Measurements from ENCODE around the gene LSAMP. TPM values are rescaled to one million over a fixed set of nuclear protein-coding genes. Genes with fewer than 3 reads are reported as not detected.

Gene LSAMP
- total and polyA plus RNA-seq, 2 of the 4 experiments (the other 2 are of a cell fraction): 7.9 to 8.0 TPM

- Histone ChIP-seq H3K14ac (replicated peaks; ENCODE audit: low read depth, low read length) (no peak overlapping the region), H2BK120ac (ENCODE audit: low read depth, low read length) (no peak overlapping the region), H2BK5ac (ENCODE audit: low read depth, low read length, poor library complexity, severe bottlenecking) (no peak overlapping the region), H4K91ac (ENCODE audit: insufficient read depth, low read depth, low read length) (no peak overlapping the region), H2BK15ac (ENCODE audit: low read depth, low read length) (no peak overlapping the region), H3K27ac (ENCODE audit: insufficient read depth, low read length) (no peak overlapping the region), H2BK20ac (ENCODE audit: low read depth, low read length) (no peak overlapping the region), H3K4me2 (ENCODE audit: low read depth, low read length) (no peak overlapping the region), H4K20me1 (ENCODE audit: insufficient read depth, low read length) (no peaks in the 10 kb centered on the region), H3K79me1 (ENCODE audit: low read depth in 1 of 2, low read length in 2 of 2) (no peaks in the 10 kb centered on the region), H3K18ac (ENCODE audit: low read depth, low read length) (no peak overlapping the region), H2AK9ac (replicated peaks; ENCODE audit: low read depth, low read length, poor library complexity) (no peak overlapping the region), H2AK5ac (ENCODE audit: low read depth, low read length) (no peak overlapping the region), H4K8ac (ENCODE audit: low read depth in 2 of 2, low read length in 2 of 2) (no peak overlapping the region), H3K9me1 (ENCODE audit: insufficient read depth, low read length) (no peaks in the 10 kb centered on the region), H3K56ac (ENCODE audit: extremely low read depth, insufficient read depth, low read length) (no peak overlapping the region), H3K27me3 (ENCODE audit: control insufficient read depth, insufficient read depth, low read length) (no peaks in the 10 kb centered on the region; the same call in 1 of the 2 replicates), H3K4me3 (ENCODE audit: insufficient read depth, low read depth, low read length) (no peak overlapping the region), H4K5ac (ENCODE audit: low read depth, low read length) (no peak overlapping the region), H3K36me3 (ENCODE audit: control insufficient read depth, insufficient read depth, low read length) (no peaks in the 10 kb centered on the region), H3K9ac (ENCODE audit: low read depth, low read length) (no peak overlapping the region), H2AFZ (replicated peaks; ENCODE audit: low read length, poor library complexity) (no peak overlapping the region), H3K4me1 (ENCODE audit: control insufficient read depth, insufficient read depth, low read length) (no peaks in the 10 kb centered on the region), H3K4ac (ENCODE audit: low read depth, low read length) (no peak overlapping the region), H3K9me3 (ENCODE audit: control insufficient read depth, insufficient read depth, low read length) (no peaks in the 10 kb centered on the region), H3K23ac (ENCODE audit: low read depth, low read length) (no peak overlapping the region)
- ChIA-PET POLR2A (ENCODE audit: unreplicated experiment) (no interaction called here), CTCF (no interaction called here)
- BruUV-seq (replicated peaks): no TSS peak
- DNase-seq (no peak), ATAC-seq (ENCODE audit: low read depth) (no peak)
- dilution Hi-C loops (cut with HindIII; ENCODE audit: low sequenced_read_pairs, unreplicated experiment): no loop called here
- TF ChIP-seq ELK1 (IDR thresholded peaks at IDR 0.05; ENCODE audit: borderline replicate concordance, low read depth, low read length): no peak
- intact Hi-C loops (cut with micrococcal nuclease): no loop called here
- no CpG with 5 or more reads among the region's 3 CpGs for WGBS, 2 experiments (ENCODE audit: extremely low coverage in 2 of 2, insufficient read length in 1 of 2)
- in situ Hi-C loops (cut with MboI; ENCODE audit: low sequenced_read_pairs): no loop called here
Observed at GRCh38 chr3:115982108-115982507, 463.2 kb downstream of the LSAMP start.
